ENCODE results near the gene PDZD2.

The PDZD2 gene

DNA sequence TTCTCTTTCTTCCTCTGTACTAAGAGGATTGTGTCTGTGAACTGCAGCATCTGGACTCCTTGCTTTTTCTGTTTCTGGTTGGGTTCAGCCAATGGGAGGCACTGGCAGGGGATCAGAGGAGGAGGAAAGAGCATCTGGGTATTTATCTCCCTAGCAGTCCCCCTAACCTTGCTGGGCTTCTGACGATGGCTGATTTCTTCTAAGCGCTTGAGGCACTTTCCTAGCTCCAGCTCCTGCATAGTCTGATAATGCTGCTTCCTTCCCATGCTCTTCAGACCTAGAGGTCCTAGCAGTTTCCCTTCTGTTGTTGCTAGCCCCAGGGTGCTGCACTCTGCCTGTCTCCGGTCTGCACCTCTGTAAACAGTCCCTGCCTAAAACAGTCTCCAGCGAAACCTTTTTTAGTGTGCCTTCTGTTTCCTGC is 225.1 kb downstream of the PDZD2 start:
- no peak for DNase-seq (ENCODE audit: low spot score)
- TF ChIP-seq, protein P1, sequence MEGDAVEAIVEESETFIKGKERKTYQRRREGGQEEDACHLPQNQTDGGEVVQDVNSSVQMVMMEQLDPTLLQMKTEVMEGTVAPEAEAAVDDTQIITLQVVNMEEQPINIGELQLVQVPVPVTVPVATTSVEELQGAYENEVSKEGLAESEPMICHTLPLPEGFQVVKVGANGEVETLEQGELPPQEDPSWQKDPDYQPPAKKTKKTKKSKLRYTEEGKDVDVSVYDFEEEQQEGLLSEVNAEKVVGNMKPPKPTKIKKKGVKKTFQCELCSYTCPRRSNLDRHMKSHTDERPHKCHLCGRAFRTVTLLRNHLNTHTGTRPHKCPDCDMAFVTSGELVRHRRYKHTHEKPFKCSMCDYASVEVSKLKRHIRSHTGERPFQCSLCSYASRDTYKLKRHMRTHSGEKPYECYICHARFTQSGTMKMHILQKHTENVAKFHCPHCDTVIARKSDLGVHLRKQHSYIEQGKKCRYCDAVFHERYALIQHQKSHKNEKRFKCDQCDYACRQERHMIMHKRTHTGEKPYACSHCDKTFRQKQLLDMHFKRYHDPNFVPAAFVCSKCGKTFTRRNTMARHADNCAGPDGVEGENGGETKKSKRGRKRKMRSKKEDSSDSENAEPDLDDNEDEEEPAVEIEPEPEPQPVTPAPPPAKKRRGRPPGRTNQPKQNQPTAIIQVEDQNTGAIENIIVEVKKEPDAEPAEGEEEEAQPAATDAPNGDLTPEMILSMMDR (IDR thresholded peaks at IDR 0.05; ENCODE audit: borderline replicate concordance, control extremely low read depth, extremely low read depth, insufficient read depth, missing control alignments) = no peak
- in situ Hi-C loops (cut with MboI; ENCODE audit: low sequenced_read_pairs, unreplicated experiment) = no loop called here

DNA sequence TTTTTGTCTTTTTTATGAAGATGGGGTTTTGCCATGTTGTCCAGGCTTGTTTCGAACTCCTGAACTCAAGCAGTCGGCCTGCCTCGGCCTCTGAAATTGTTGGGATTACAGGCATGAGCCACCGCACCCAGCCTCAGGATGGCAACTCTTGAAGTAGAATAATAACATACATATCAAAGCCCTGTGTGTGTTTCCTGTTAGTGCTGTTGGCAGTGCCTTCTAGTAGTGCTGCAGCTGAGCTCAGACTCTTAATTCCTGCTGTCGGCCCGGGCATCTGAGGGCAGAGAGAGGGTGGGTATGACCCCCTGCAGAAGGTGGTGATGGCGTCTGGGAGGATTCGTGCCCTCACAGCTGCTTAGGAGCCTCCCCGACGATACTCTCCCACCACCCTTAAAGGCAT is 227.2 kb downstream of the PDZD2 start:
- TF ChIP-seq, protein P1 (IDR thresholded peaks at IDR 0.05; ENCODE audit: borderline replicate concordance, control extremely low read depth, extremely low read depth, insufficient read depth, missing control alignments) = no peak
- DNase-seq (ENCODE audit: low spot score) = no peak
- in situ Hi-C loops (cut with MboI; ENCODE audit: low sequenced_read_pairs, unreplicated experiment) = no loop called here

DNA sequence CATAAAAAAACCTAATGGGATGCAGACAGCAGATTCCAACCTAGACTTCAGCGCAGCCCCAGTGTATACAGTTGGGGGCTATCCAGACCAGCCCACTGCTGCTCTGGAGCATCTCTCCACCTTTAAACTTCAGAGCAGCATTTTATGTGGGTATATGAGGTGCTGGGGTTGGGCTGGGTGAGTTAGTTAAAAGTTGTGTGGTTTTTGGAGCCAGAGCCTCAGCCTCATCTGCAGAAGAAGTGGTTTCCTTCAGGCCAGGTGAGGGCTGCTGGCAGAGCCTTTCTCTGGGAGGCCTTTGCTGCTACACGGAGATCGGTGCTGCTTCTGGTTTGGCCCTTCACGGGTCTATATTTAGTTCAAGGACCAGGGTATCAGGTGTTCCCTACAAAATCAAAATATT is 228.3 kb downstream of the PDZD2 start:
- in situ Hi-C loops (cut with MboI; ENCODE audit: low sequenced_read_pairs, unreplicated experiment) = no loop called here
- TF ChIP-seq, protein P1 (IDR thresholded peaks at IDR 0.05; ENCODE audit: borderline replicate concordance, control extremely low read depth, extremely low read depth, insufficient read depth, missing control alignments) = no peak
- DNase-seq (ENCODE audit: low spot score) = no peak

DNA sequence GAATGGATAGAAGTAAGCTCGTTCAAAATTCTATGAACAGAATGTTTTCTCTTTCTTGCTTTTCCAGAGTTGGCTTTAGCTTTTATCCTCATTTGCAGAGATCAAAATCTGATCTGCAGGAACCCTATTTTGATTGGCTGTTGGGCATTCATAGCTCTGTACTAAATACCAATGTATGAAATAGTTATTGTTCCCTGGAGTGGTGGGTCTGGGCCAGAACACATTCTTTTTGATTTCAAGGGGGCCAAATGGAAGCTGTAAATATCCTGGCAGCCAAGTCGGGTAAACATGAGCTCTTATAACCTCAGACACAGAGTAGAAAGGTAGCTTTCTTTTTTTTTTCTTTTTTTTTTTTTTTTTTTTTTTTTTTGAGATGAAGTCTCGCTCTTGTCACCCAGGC is 241.5 kb downstream of the PDZD2 start:
- TF ChIP-seq, protein P1 (IDR thresholded peaks at IDR 0.05; ENCODE audit: borderline replicate concordance, control extremely low read depth, extremely low read depth, insufficient read depth, missing control alignments) = no peak
- in situ Hi-C loops (cut with MboI; ENCODE audit: low sequenced_read_pairs, unreplicated experiment) = no loop called here
- DNase-seq (ENCODE audit: low spot score) = no peak

DNA sequence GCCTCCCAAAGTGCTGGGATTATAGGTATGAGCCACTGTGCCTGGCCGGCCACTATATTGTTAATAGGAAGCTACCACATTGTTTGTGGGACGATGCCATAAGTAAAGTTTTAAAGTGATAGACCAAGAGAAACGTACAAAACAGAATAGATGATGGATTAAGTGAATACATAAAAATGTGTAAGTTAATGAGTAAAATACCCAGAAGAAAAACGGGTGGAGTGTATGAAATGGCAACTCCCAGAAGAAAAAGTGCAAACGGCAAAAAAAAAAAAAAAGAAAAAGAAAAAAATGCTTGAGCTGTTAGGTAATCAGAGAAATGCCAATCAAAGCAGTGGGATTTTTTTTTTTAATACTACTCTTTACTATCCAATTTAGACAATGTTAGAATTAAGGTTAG is 246.0 kb downstream of the PDZD2 start:
- in situ Hi-C loops (cut with MboI; ENCODE audit: low sequenced_read_pairs, unreplicated experiment) = no loop called here
- TF ChIP-seq, protein P1 (IDR thresholded peaks at IDR 0.05; ENCODE audit: borderline replicate concordance, control extremely low read depth, extremely low read depth, insufficient read depth, missing control alignments) = no peak
- DNase-seq (ENCODE audit: low spot score) = no peak

DNA sequence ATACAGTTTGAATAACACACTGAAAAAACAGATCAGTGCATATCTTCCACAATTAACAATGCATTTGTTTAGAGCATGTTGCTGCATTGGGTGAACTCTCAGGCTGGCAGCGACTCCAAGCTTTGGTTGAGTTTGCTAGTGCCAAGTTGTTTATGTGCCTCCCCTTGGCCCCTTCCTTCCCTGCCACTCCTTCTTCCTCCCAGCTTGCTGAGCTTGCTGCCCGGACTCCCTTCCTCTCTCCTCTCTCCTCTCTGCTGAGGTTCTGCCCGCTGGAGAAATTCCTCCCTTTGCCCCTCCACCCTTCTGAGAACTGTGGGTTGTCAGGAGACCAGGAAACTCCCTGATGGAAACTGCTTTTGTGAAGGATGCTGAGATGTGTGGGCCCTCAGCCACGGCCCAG is 247.3 kb downstream of the PDZD2 start:
- no peak for DNase-seq (ENCODE audit: low spot score)
- TF ChIP-seq, protein P1 (IDR thresholded peaks at IDR 0.05; ENCODE audit: borderline replicate concordance, control extremely low read depth, extremely low read depth, insufficient read depth, missing control alignments) = no peak
- in situ Hi-C loops (cut with MboI; ENCODE audit: low sequenced_read_pairs, unreplicated experiment) = no loop called here

DNA sequence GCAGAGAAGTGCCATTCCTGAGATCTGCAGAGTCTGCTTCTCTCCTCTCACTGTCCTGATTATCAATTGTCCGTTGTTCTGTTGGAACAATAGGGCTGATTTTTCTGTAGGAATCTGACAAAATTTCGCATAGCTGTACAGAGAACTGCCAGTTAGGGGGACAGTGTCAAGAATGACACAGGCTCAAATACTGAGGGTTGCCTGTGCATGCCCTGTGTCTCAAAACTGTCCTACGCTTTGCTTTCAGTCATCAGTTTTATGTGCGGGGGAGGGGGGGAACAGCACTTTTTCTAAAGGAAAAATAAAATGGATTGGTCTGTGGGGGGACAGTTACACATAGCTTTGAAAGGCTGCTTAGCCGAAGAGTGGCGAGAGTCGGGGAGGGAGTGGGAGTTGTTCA is 248.6 kb downstream of the PDZD2 start:
- in situ Hi-C loops (cut with MboI; ENCODE audit: low sequenced_read_pairs, unreplicated experiment) = no loop called here
- DNase-seq (ENCODE audit: low spot score) = no peak
- TF ChIP-seq, protein P1 (IDR thresholded peaks at IDR 0.05; ENCODE audit: borderline replicate concordance, control extremely low read depth, extremely low read depth, insufficient read depth, missing control alignments) = no peak
